C4-2B (cell line): ENCODE results near the gene CAPG.

ENCODE experiments used
- CTCF ChIP-seq: fragments of 450-650 bp; conservative IDR thresholded peaks from 2 replicates; pipeline ENCODE4 v1.5.1; 2017; ENCODE audit warnings: mild to moderate bottlenecking
- ZFX ChIP-seq: fragments of 450-650 bp; IDR thresholded peaks from 2 replicates; pipeline ENCODE4 v1.6.1; 2017

GRCh38 chr2:85423525-85423924, 13.4 kb upstream of the CAPG start:
- no peak for TF ChIP-seq CTCF
- no peak for TF ChIP-seq ZFX
